Cardiac muscle cell (in vitro differentiated cells and primary cell): ENCODE measurements around the gene NGRN. TPM values are rescaled to one million over a fixed set of nuclear protein-coding genes. Genes with fewer than 3 reads are reported as not detected.
A peak's percentile ranks its signal among the peaks of the same experiment; 100 is the strongest.

ENCODE experiments used
- DNase-seq, 2 donors: peaks; one replicate each; pipeline versions ENCODE4 v3.0.0 to v3.0.0-alpha.2; 2010 to 2017; ENCODE audit warnings: low read depth in 1 of 2, low spot score in 1 of 2
- H3K27ac ChIP-seq: fragments of 200-600 bp; sonication (generic); 2 replicates; pipeline ENCODE4 v1.5.1; 2016
- H3K27me3 ChIP-seq: fragments of 200-600 bp; sonication (generic); 2 replicates; pipeline ENCODE4 v1.6.0; 2016; ENCODE audit warnings: control low read depth
- H3K36me3 ChIP-seq: fragments of 200-600 bp; sonication (generic); 2 replicates; pipeline ENCODE4 v1.5.1; 2016; ENCODE audit warnings: control low read depth
- H3K4me1 ChIP-seq: fragments of 200-600 bp; sonication (generic); 2 replicates; pipeline ENCODE4 v1.8.1; 2017; ENCODE audit warnings: low read depth, mild to moderate bottlenecking, mixed run types
- H3K4me3 ChIP-seq: fragments of 200-600 bp; sonication (generic); 2 replicates; pipeline ENCODE4 v1.5.1; 2016; ENCODE audit warnings: mild to moderate bottlenecking
- H3K9me3 ChIP-seq: fragments of 200-600 bp; sonication (generic); 2 replicates; pipeline ENCODE4 v1.5.1; 2017; ENCODE audit warnings: low read depth, mild to moderate bottlenecking, control low read depth
- polyA plus RNA-seq: library from polyadenylated mRNA; unstranded; fragments of >200 nt; fragmentation: Nextera tagmentation; extraction: Ambion mirVana; gene quantifications from 2 replicates; pipeline ENCODE4 v1.2.1, GENCODE V29; 2016
- total RNA-seq: library from RNA; depleted of rRNA; stranded (reverse); fragments of >200 nt; gene quantifications from 2 replicates; pipeline ENCODE4 v1.2.3, GENCODE V29; 2016
- TF ChIP-seq, protein P1 (sequence below): IDR thresholded peaks from 2 replicates; pipeline ENCODE4 v1.5.1; 2012; ENCODE audit warnings: low read depth, mild to moderate bottlenecking, low read length

NGRN gene
- total and polyA plus RNA-seq, 2 experiments from 2014 or later, result 157 to 167 TPM

DNA sequence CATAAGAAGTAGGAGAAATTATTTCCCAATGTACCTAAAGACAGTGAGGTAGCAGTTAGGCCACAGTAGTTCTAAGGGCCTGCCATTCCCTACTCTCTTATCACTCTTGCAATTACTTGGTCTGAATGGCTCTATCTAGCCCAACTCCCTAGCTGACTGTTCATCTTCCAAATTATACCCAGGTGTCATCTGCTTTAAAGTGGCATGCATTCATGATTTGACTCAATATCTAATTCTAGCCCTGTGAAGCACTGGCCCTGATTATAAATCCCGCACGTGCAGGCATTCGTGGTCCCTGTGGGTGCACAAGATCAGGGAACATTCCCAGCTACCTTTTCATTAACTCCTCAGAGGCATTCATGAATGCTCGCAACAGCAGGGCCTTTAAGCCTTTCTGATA is 43.5 kb downstream of the NGRN start:
- Histone ChIP-seq H3K4me1 (peaks cover 16% of the 10 kb centered on the region), H3K4me3 (no peak overlapping the region), H3K36me3 (no peaks in the 10 kb centered on the region)

DNA sequence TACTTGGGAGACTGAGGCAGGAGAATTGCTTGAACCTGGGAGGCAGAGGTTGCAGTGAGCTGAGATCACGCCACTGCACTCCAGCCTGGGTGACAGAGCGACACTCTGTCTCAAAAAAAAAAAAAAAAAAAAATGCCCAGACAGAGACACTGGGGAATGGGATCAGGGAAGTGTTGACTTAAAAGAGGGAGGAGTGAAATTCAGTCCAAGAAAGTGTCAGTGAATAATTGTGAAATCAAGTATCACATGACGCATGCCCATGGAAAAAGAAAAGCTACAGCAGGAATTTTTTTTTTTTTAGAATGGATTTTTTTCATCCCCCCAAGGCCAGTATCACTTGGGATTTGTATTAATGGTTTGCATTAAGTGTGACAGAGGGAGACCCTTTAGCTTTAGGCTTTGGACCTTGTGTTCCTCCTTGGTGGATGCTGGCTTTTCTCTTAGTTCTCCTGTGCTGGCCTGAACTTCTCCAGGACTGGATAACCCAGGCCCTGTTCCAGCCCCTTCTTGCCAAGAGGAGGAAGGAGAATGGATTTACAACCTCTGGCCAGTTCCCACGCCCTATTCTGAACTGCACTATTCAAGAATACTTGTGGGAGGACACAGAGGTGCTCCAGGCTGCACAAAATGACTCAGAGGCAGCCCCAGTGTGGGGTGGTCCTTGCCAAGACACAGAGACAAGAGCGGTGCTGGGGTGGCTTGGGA is 50.0 kb downstream of the NGRN start:
- H3K36me3 ChIP-seq, result no peaks in the 10 kb centered on the region
- no peaks in the 10 kb centered on the region for H3K27me3 ChIP-seq
- no peaks in the 10 kb centered on the region for H3K9me3 ChIP-seq
- H3K4me3 ChIP-seq, result no peak overlapping the region
- no peak overlapping the region for H3K27ac ChIP-seq
- peaks cover 2% of the 10 kb centered on the region for H3K4me1 ChIP-seq
- TF ChIP-seq, protein P1, sequence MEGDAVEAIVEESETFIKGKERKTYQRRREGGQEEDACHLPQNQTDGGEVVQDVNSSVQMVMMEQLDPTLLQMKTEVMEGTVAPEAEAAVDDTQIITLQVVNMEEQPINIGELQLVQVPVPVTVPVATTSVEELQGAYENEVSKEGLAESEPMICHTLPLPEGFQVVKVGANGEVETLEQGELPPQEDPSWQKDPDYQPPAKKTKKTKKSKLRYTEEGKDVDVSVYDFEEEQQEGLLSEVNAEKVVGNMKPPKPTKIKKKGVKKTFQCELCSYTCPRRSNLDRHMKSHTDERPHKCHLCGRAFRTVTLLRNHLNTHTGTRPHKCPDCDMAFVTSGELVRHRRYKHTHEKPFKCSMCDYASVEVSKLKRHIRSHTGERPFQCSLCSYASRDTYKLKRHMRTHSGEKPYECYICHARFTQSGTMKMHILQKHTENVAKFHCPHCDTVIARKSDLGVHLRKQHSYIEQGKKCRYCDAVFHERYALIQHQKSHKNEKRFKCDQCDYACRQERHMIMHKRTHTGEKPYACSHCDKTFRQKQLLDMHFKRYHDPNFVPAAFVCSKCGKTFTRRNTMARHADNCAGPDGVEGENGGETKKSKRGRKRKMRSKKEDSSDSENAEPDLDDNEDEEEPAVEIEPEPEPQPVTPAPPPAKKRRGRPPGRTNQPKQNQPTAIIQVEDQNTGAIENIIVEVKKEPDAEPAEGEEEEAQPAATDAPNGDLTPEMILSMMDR, result no peak
- peak in 1 of 2 donors; percentile 92 for DNase-seq

More for the DNA sequence above, 43.5 kb downstream of the NGRN start:
- TF ChIP-seq, protein P1, result no peak
- Histone ChIP-seq H3K27ac (no peak overlapping the region), H3K27me3 (no peaks in the 10 kb centered on the region), H3K9me3 (no peaks in the 10 kb centered on the region)
- no peak for DNase-seq

DNA sequence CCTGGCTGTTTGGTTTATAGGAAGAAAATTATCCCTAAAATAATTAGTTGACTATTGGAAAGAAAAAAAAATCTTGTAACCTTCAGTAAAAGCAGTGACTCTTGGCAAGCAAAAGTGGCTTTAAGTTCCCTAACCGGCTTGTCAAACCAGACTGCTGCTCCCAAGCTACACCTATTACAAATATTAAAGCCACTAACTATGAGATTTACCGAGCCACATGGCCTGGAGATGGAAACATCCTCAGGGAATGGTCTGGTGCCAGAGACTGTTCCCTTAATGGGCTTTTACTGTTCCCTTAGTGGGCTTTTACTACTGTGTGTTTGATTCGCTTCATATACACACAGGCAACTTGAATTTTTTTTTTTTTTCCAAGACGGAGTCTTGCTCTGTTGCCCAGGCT is 50.7 kb downstream of the NGRN start:
- Histone ChIP-seq H3K4me3 (no peak overlapping the region), H3K27ac (no peak overlapping the region), H3K9me3 (no peaks in the 10 kb centered on the region), H3K36me3 (no peaks in the 10 kb centered on the region), H3K4me1 (peaks cover 3% of the 10 kb centered on the region), H3K27me3 (no peaks in the 10 kb centered on the region)
- no peak for DNase-seq
- TF ChIP-seq, protein P1, result no peak

- no peak for DNase-seq
- no peaks in the 10 kb centered on the region for H3K36me3 ChIP-seq
- TF ChIP-seq, protein P1, result no peak
- H3K27me3 ChIP-seq, result no peaks in the 10 kb centered on the region
- H3K4me1 ChIP-seq, result peaks cover 3% of the 10 kb centered on the region
- H3K9me3 ChIP-seq, result no peaks in the 10 kb centered on the region
- no peak overlapping the region for H3K27ac ChIP-seq
- H3K4me3 ChIP-seq, result no peak overlapping the region
These were observed 53.1 kb downstream of the NGRN start for GRCh38 chr15:90318591-90318990.

GRCh38 chr15:90320062-90320884 is 54.8 kb downstream of the NGRN start:
- TF ChIP-seq, protein P1, result peak; percentile 99
- H3K4me3 ChIP-seq, result no peak overlapping the region
- H3K27me3 ChIP-seq, result no peaks in the 10 kb centered on the region

More at GRCh38 chr15:90320062-90320884, 54.8 kb downstream of the NGRN start:
- peaks cover 3% of the 10 kb centered on the region for H3K4me1 ChIP-seq
- peak; percentile 90 to 94 for DNase-seq
- H3K36me3 ChIP-seq, result no peaks in the 10 kb centered on the region
- no peaks in the 10 kb centered on the region for H3K9me3 ChIP-seq
- no peak overlapping the region for H3K27ac ChIP-seq
